Measurements from ENCODE around the gene DENR. TPM values are rescaled to one million over a fixed set of nuclear protein-coding genes. Genes with fewer than 3 reads are reported as not detected.
"Not testable (repeated sequence)": the region's sequence is repeated elsewhere in the genome, so short reads cannot be mapped to it uniquely, and the experiment has no call there.

The DENR gene
- total RNA-seq, 5 donors from 2014 or later (not counting 1 experiment from before 2014, with no cell fraction given): 36.6 to 50.6 (median 44.7) TPM

DNA sequence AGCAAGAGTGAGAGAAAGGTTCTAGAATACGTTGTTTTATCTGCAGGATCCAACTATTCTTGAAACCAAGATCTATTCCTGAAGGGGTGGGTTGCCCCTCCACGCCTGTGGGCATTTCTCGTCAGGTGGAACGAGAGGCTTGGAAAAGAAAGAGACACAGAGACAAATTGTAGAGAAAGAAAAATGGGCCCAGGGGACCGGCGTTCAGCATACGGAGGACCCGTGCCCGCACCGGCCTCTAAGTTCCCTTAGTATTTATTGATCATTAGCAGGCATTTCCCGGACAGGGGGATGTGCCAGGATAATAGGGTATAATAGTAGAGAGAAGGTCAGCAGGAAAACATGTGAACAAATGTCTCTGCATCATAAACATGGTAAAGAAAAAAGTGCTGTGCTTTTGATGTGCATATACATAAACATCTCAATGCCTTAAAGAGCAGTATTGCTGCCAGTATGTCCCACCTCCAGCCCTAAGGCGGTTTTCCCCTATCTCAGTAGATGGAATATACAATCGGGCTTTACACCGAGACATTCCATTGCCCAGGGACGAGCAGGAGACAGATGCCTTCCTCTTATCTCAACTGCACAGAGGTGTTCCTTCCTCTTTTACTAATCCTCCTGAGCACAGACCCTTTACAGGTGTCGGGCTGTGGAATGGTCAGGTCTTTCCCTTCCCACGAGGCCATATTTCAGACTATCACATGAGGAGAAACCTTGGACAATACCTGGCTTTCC is 1.7 kb upstream of the DENR start:
- Mint-ChIP-seq H3K27ac (peak overlapping the region; percentile 76 to 99), H3K36me3 (peaks cover 19% of the 10 kb centered on the region), H3K4me3 (peak overlapping the region; percentile 90 to 94 (median 92)), H3K4me1 (peaks cover 35 to 39% (median 35%) of the 10 kb centered on the region in 3 donors)
- 88% methylated on average over 10 of the region's 17 CpGs for WGBS (ENCODE audit: insufficient coverage)
- H3K9me3 Mint-ChIP-seq; H3K4me3 ChIP-seq (ENCODE audit: control insufficient read depth in 1 of 2, extremely low read depth in 1 of 2, low read length in 1 of 2); H3K9me3 ChIP-seq; H3K27me3 Mint-ChIP-seq; DNase-seq; POLR2A ChIA-PET; CTCF ChIA-PET; H3K27ac ChIP-seq (ENCODE audit: low read length); H3K27me3 ChIP-seq (replicated peaks in 1 of 2; ENCODE audit: control insufficient read depth in 2 of 2, extremely low read depth in 1 of 2, insufficient read depth in 2 of 2, low read length in 1 of 2); ATAC-seq (replicated peaks in 1 of 4): not testable (repeated sequence)
- Histone ChIP-seq H3K4me1 (ENCODE audit: control insufficient read depth in 1 of 2, extremely low read depth in 1 of 2, insufficient read depth in 2 of 2, low read length in 2 of 2) (peaks cover 15 to 16% of the 10 kb centered on the region in 2 experiments), H3K36me3 (ENCODE audit: control insufficient read depth in 2 of 2, extremely low read depth in 1 of 2, insufficient read depth in 1 of 2, low read length in 1 of 2) (peaks cover 0 to 21% of the 10 kb centered on the region in 2 donors)

DNA sequence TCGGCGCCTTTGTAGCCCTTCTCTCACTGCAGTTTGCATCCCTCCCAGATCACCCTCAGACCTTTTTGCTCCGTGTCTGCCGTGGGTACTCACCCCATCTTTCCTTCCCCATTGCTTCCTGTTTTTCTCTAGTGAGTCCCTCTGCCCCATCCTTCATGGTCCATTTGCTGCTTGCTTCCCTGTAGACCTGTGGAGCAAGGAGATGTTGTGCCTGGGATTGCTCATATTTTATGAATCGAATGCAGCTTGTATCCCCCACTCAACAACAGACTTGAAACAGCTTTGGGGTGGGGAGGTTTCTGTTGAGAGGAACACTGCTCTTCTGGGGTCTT is 661 bp downstream of the DENR start:
- 0% methylated on average over 2 of the region's 5 CpGs for WGBS (ENCODE audit: insufficient coverage)
- Histone ChIP-seq H3K4me1 (ENCODE audit: control insufficient read depth in 1 of 2, extremely low read depth in 1 of 2, insufficient read depth in 2 of 2, low read length in 2 of 2) (peaks cover 15 to 20% of the 10 kb centered on the region in 2 experiments), H3K9me3 (no peaks in the 10 kb centered on the region), H3K27ac (ENCODE audit: low read length) (peak overlapping the region; percentile 85), H3K36me3 (ENCODE audit: control insufficient read depth in 2 of 2, extremely low read depth in 1 of 2, insufficient read depth in 1 of 2, low read length in 1 of 2) (peaks cover 0 to 42% of the 10 kb centered on the region in 2 donors), H3K27me3 (replicated peaks in 1 of 2; ENCODE audit: control insufficient read depth in 2 of 2, extremely low read depth in 1 of 2, insufficient read depth in 2 of 2, low read length in 1 of 2) (no peaks in the 10 kb centered on the region), H3K4me3 (ENCODE audit: control insufficient read depth in 1 of 2, extremely low read depth in 1 of 2, low read length in 1 of 2) (peak overlapping the region; percentile 61 to 98)
- no peak for DNase-seq
- ATAC-seq (replicated peaks in 1 of 4): no peak
- H3K36me3 Mint-ChIP-seq: peaks cover 37% of the 10 kb centered on the region
- peak overlapping the region; percentile 90 to 94 (median 92) for H3K4me3 Mint-ChIP-seq
- H3K27me3 Mint-ChIP-seq: no peaks in the 10 kb centered on the region
- ChIA-PET CTCF (interaction anchor here (0.8 to 0.9 kb wide), 2 partner anchors 37 to 115 kb away, joined by 3 to 4 read pairs; no protein-coding TSS in a partner anchor), POLR2A (interaction anchor here (0.6 to 1.1 kb wide), 3 partner anchors 119 to 1787 kb away, joined by 3 to 4 read pairs (median 3); partner anchors contain the start of gene MPHOSPH9 (in 1 of the 2))
- no peaks in the 10 kb centered on the region for H3K9me3 Mint-ChIP-seq
- H3K27ac Mint-ChIP-seq: peak overlapping the region; percentile 98 to 99
- H3K4me1 Mint-ChIP-seq: peaks cover 52 to 59% (median 53%) of the 10 kb centered on the region in 3 donors

- Mint-ChIP-seq H3K9me3 (no peaks in the 10 kb centered on the region), H3K27ac (peak overlapping the region in 1 of 2 donors; percentile 16), H3K36me3 (peaks cover 43% of the 10 kb centered on the region), H3K27me3 (no peaks in the 10 kb centered on the region), H3K4me1 (peaks cover 53 to 65% (median 58%) of the 10 kb centered on the region in 3 donors), H3K4me3 (peak overlapping the region in 1 of 3 donors; percentile 14)
- Histone ChIP-seq H3K4me1 (ENCODE audit: control insufficient read depth in 1 of 2, extremely low read depth in 1 of 2, insufficient read depth in 2 of 2, low read length in 2 of 2) (peaks cover 15 to 20% of the 10 kb centered on the region in 2 experiments), H3K27ac (ENCODE audit: low read length) (no peak overlapping the region), H3K36me3 (ENCODE audit: control insufficient read depth in 2 of 2, extremely low read depth in 1 of 2, insufficient read depth in 1 of 2, low read length in 1 of 2) (peaks cover 0 to 55% of the 10 kb centered on the region in 2 donors), H3K4me3 (ENCODE audit: control insufficient read depth in 1 of 2, extremely low read depth in 1 of 2, low read length in 1 of 2) (no peak overlapping the region), H3K27me3 (replicated peaks in 1 of 2; ENCODE audit: control insufficient read depth in 2 of 2, extremely low read depth in 1 of 2, insufficient read depth in 2 of 2, low read length in 1 of 2) (no peaks in the 10 kb centered on the region), H3K9me3 (no peaks in the 10 kb centered on the region)
- ChIA-PET POLR2A (interaction anchor here in 1 of 2 donors (0.7 kb wide), 1 partner anchor 13 kb away, joined by 3 read pairs; no protein-coding TSS in a partner anchor), CTCF (no interaction called here)
- ATAC-seq (replicated peaks in 1 of 4) (no peak), DNase-seq (no peak)
- 100% methylated on average over 1 of the region's 1 CpG for WGBS (ENCODE audit: insufficient coverage)
Observed at GRCh38 chr12:122754790-122755189, 2.2 kb downstream of the DENR start.

DNA sequence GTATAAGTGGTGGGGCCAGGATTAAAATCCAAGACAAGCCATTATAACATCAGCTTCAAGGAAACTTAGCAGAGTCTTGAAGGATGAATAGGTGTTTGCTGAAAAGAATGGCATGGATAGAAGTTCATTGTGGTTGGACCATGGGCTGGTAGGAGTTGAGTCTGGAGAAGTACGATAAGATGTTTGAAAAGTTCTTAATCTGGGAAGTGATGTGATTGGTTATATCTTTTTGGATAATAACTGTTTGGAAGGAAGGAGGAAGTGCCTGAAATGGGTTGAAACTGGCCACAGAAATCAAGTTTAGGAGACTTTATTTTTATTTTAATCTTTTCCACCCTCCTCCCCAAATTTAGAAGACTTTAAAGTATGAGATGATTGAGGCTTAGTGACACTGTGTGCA is 4.9 kb downstream of the DENR start:
- no peak for DNase-seq
- ATAC-seq (replicated peaks in 1 of 4): no peak
- H3K27ac ChIP-seq (ENCODE audit: low read length): no peak overlapping the region
- H3K4me3 Mint-ChIP-seq: no peak overlapping the region
- H3K36me3 Mint-ChIP-seq: peaks cover 49% of the 10 kb centered on the region
- peaks cover 8 to 21% of the 10 kb centered on the region in 2 experiments for H3K4me1 ChIP-seq (ENCODE audit: control insufficient read depth in 1 of 2, extremely low read depth in 1 of 2, insufficient read depth in 2 of 2, low read length in 2 of 2)
- H3K27ac Mint-ChIP-seq: no peak overlapping the region
- POLR2A ChIA-PET: interaction anchor here in 1 of 2 donors (0.6 kb wide), 2 partner anchors 51 to 253 kb away, joined by 3 read pairs; no protein-coding TSS in a partner anchor
- CTCF ChIA-PET: interaction anchor here in 1 of 2 donors (1.1 kb wide), 1 partner anchor 8 kb away, joined by 6 read pairs; no protein-coding TSS in a partner anchor
- H3K27me3 Mint-ChIP-seq: no peaks in the 10 kb centered on the region
- no peaks in the 10 kb centered on the region for H3K27me3 ChIP-seq (replicated peaks in 1 of 2; ENCODE audit: control insufficient read depth in 2 of 2, extremely low read depth in 1 of 2, insufficient read depth in 2 of 2, low read length in 1 of 2)
- peaks cover 8 to 72% of the 10 kb centered on the region in 2 donors for H3K36me3 ChIP-seq (ENCODE audit: control insufficient read depth in 2 of 2, extremely low read depth in 1 of 2, insufficient read depth in 1 of 2, low read length in 1 of 2)
- no peaks in the 10 kb centered on the region for H3K9me3 ChIP-seq
- no peak overlapping the region for H3K4me3 ChIP-seq (ENCODE audit: control insufficient read depth in 1 of 2, extremely low read depth in 1 of 2, low read length in 1 of 2)
- 83% methylated on average over 1 of the region's 1 CpG for WGBS (ENCODE audit: insufficient coverage)
- no peaks in the 10 kb centered on the region for H3K9me3 Mint-ChIP-seq
- H3K4me1 Mint-ChIP-seq: peaks cover 50 to 61% (median 54%) of the 10 kb centered on the region in 3 donors

DNA sequence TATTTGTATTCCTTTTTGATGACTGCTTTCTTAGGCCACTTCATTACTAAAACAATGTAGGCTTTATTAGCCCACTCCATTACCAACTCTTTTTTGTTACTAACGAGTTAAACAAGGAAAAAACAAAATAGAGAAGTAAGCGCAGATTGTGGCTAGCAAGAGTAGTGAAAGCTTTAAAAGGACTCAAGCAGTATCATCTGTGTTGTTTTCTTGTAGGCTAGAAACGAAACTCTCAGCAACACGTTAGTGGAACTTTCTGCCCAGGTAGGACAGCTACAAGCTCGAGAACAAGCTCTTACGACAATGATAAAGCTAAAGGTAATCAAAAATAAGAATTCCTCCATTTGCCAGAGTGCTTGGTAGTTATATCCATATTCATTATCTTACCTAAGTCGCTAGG is 32.9 kb downstream of the DENR start:
- Histone ChIP-seq H3K9me3 (no peaks in the 10 kb centered on the region), H3K4me3 (ENCODE audit: control insufficient read depth in 1 of 2, extremely low read depth in 1 of 2, low read length in 1 of 2) (no peak overlapping the region), H3K27me3 (replicated peaks in 1 of 2; ENCODE audit: control insufficient read depth in 2 of 2, extremely low read depth in 1 of 2, insufficient read depth in 2 of 2, low read length in 1 of 2) (no peaks in the 10 kb centered on the region), H3K4me1 (ENCODE audit: control insufficient read depth in 1 of 2, extremely low read depth in 1 of 2, insufficient read depth in 2 of 2, low read length in 2 of 2) (no peaks in the 10 kb centered on the region), H3K36me3 (ENCODE audit: control insufficient read depth in 2 of 2, extremely low read depth in 1 of 2, insufficient read depth in 1 of 2, low read length in 1 of 2) (no peaks in the 10 kb centered on the region), H3K27ac (ENCODE audit: low read length) (no peak overlapping the region)
- no peaks in the 10 kb centered on the region for H3K4me1 Mint-ChIP-seq
- ChIA-PET CTCF (interaction anchor here in 1 of 2 donors (0.6 kb wide), 1 partner anchor 89 kb away, joined by 8 read pairs; no protein-coding TSS in a partner anchor), POLR2A (interaction anchor here in 1 of 2 donors (0.5 kb wide), 1 partner anchor 27 kb away, joined by 7 read pairs; no protein-coding TSS in a partner anchor)
- DNase-seq (no peak), ATAC-seq (replicated peaks in 1 of 4) (no peak)
- WGBS (ENCODE audit: insufficient coverage): 94% methylated on average over 2 of the region's 7 CpGs
- no peaks in the 10 kb centered on the region for H3K27me3 Mint-ChIP-seq
- H3K27ac Mint-ChIP-seq: no peak overlapping the region
- no peak overlapping the region for H3K4me3 Mint-ChIP-seq
- H3K9me3 Mint-ChIP-seq: no peaks in the 10 kb centered on the region
- no peaks in the 10 kb centered on the region for H3K36me3 Mint-ChIP-seq

- no peak overlapping the region for H3K4me3 Mint-ChIP-seq
- CTCF ChIA-PET: interaction anchor here in 1 of 2 donors (0.5 to 0.6 kb wide), 2 partner anchors 61 to 1312 kb away, joined by 3 to 4 read pairs; no protein-coding TSS in a partner anchor
- no peaks in the 10 kb centered on the region for H3K4me1 Mint-ChIP-seq
Observed at GRCh38 chr12:122788387-122788786, 35.8 kb downstream of the DENR start.

More at GRCh38 chr12:122788387-122788786, 35.8 kb downstream of the DENR start:
- H3K36me3 ChIP-seq (ENCODE audit: control insufficient read depth in 2 of 2, extremely low read depth in 1 of 2, insufficient read depth in 1 of 2, low read length in 1 of 2): no peaks in the 10 kb centered on the region
- H3K4me3 ChIP-seq (ENCODE audit: control insufficient read depth in 1 of 2, extremely low read depth in 1 of 2, low read length in 1 of 2): no peak overlapping the region
- no peaks in the 10 kb centered on the region for H3K36me3 Mint-ChIP-seq
- no peaks in the 10 kb centered on the region for H3K9me3 Mint-ChIP-seq
- no peaks in the 10 kb centered on the region for H3K27me3 ChIP-seq (replicated peaks in 1 of 2; ENCODE audit: control insufficient read depth in 2 of 2, extremely low read depth in 1 of 2, insufficient read depth in 2 of 2, low read length in 1 of 2)
- DNase-seq (no peak), ATAC-seq (replicated peaks in 1 of 4) (no peak)
- no peaks in the 10 kb centered on the region for H3K4me1 ChIP-seq (ENCODE audit: control insufficient read depth in 1 of 2, extremely low read depth in 1 of 2, insufficient read depth in 2 of 2, low read length in 2 of 2)
- no CpG with 5 or more reads among the region's 4 CpGs for WGBS (ENCODE audit: insufficient coverage)
- H3K27ac ChIP-seq (ENCODE audit: low read length): no peak overlapping the region
- no peak overlapping the region for H3K27ac Mint-ChIP-seq
- no peaks in the 10 kb centered on the region for H3K27me3 Mint-ChIP-seq
- POLR2A ChIA-PET: no interaction called here
- no peaks in the 10 kb centered on the region for H3K9me3 ChIP-seq

Measured in T-cell (primary cell).